Adipocyte (in vitro differentiated cells): Measurements from ENCODE around the gene KCP.

ENCODE experiments used
- DNase-seq: peaks from one replicate; pipeline ENCODE4 v3.0.0-alpha.2; 2015; ENCODE audit warnings: low read depth
- H3K27me3 ChIP-seq: replicated peaks from 2 replicates; pipeline ENCODE4 v1.7.0; 2013; ENCODE audit warnings: mild to moderate bottlenecking, low read length, moderate library complexity; ENCODE audit not compliant: control insufficient read depth, insufficient read depth
- H3K36me3 ChIP-seq: 2 replicates; pipeline ENCODE4 v1.7.0; 2013; ENCODE audit warnings: low read length, mild to moderate bottlenecking, moderate library complexity; ENCODE audit not compliant: control insufficient read depth, insufficient read depth, severe bottlenecking
- H3K4me1 ChIP-seq: 2 replicates; pipeline ENCODE4 v1.7.0; 2013; ENCODE audit warnings: mild to moderate bottlenecking, low read length, moderate library complexity; ENCODE audit not compliant: control insufficient read depth, insufficient read depth
- H3K4me3 ChIP-seq: 2 replicates; pipeline ENCODE4 v1.7.0; 2013; ENCODE audit warnings: mild to moderate bottlenecking, low read length, moderate library complexity
- H3K9ac ChIP-seq: 2 replicates; pipeline ENCODE4 v1.7.0; 2013; ENCODE audit warnings: mild to moderate bottlenecking, low read length, moderate library complexity
- H3K9me3 ChIP-seq: 2 replicates; pipeline ENCODE4 v1.7.0; 2013; ENCODE audit warnings: mild to moderate bottlenecking, low read length, moderate library complexity; ENCODE audit not compliant: control insufficient read depth

The KCP gene

DNA sequence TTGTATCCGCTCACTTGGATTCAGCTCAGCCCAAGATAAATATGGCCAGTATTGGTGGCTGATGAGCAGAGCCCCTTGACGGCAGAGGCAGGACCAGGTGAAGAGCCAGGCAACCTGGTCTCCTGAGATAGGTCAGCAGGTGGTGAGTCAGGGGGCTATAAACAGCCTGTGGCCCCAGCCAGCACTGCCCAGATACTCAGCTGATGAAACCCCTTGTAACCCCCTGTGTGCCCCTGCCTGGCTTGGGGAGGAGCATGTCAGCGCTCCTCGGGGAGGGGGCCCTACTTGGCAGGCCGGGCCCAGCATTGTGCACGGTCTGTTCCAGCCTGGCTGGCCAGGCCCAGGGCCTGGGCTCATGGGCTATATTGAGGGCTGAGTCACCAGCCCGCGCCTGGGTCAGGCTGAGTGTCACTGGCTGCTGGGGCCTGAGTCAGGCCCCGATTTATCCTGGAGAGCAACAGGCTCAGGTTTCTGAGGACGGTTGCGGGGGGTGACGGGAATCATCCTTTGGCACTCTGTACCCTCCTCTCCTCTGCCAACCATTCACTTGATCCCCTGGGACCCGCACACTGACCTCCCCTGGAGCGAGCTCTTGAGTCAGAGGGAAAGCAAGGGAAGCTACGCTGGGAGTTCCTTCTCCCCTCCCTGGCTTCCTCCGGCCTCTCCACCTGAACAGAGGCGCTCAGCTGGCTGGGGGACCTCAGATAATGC, 83.1 kb downstream of the KCP start:
- H3K36me3 ChIP-seq, result no peaks in the 10 kb centered on the region
- no peaks in the 10 kb centered on the region for H3K9me3 ChIP-seq
- no peaks in the 10 kb centered on the region for H3K27me3 ChIP-seq
- peak overlapping the region; percentile 61 for H3K9ac ChIP-seq
- H3K4me1 ChIP-seq, result peaks cover 36% of the 10 kb centered on the region
- DNase-seq, result peak; percentile 85
- peak overlapping the region; percentile 39 for H3K4me3 ChIP-seq

DNA sequence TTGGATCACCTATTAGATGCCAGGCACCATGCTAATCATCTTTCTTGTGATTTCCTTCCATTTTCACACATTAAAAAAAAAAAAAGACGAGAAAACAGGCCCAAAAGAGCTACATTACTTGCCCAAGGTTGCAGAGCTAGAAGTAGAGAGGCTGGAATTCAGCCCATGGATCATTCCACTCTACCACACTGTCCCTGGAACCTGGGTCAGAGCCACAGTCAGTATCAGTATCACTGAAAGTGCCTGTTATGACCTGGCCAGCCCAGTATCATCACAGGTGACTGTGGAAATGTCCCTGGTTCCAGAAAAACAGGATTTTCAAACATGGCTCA, 83.6 kb downstream of the KCP start:
- Histone ChIP-seq H3K4me3 (peak overlapping the region; percentile 31), H3K36me3 (no peaks in the 10 kb centered on the region), H3K9ac (peak overlapping the region; percentile 61), H3K27me3 (no peaks in the 10 kb centered on the region), H3K4me1 (peaks cover 36% of the 10 kb centered on the region), H3K9me3 (no peaks in the 10 kb centered on the region)
- no peak for DNase-seq
